ENCODE data around the gene SLC6A9.

Gene SLC6A9

GRCh38 chr1:44031252-44032169, at the start of gene SLC6A9:
Gene SLC6A9, minus strand, starts transcription at chr1:44031462. Its CDS starts 7,185 bp downstream, at chr1:44024277.
- DNase-seq: peak; percentile 16

- no peak for DNase-seq
Observed at GRCh38 chr1:44079566-44079965, 48.3 kb upstream of the SLC6A9 start.

DNA sequence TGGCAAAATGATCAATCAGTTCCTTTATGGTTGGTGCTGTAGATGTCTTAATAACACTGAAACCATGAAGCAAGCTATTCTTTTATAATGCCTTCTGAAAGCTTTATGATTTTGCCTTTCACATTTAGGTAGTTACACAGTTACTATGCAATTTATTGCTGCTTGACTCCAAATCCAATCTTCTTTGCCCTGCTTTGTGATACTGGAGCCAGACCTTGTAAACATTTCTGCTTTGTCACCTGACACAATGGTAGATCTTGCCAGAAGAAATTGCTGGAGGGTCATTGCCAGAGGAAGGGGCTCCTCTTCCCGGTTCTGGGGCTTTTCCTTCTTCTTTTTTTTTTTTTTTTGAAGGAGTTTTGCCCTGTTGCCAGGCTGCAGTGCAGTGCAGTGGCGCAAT, 46.8 kb upstream of the SLC6A9 start:
- DNase-seq: no peak

- DNase-seq: no peak
Observed at GRCh38 chr1:44077421-44077820, 46.2 kb upstream of the SLC6A9 start.

DNA sequence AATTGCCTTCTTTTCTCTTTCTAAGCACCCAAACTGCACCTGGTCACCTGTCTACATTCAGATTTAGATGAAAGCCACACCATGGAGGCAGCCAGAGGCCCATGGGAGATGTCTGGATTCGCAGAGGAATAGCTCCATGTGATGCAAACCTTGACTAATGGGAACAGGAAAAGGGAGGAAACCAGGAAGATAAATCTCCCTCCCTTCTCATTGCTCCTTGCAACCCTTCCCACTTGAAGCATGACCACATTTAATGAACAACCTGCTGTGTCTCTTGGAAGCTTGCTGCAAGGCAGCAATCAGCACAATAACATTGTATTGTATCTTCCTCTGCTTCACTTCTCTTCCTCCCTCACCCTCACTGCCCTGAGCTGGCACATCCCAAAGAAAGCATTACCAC, 44.8 kb upstream of the SLC6A9 start:
- DNase-seq: no peak

GRCh38 chr1:44074415-44074814, 43.2 kb upstream of the SLC6A9 start:
- DNase-seq: no peak

GRCh38 chr1:44073528-44073927, 42.3 kb upstream of the SLC6A9 start:
- DNase-seq: no peak

- DNase-seq: peak; percentile 50
Observed at GRCh38 chr1:44072821-44073220, 41.6 kb upstream of the SLC6A9 start.

DNA sequence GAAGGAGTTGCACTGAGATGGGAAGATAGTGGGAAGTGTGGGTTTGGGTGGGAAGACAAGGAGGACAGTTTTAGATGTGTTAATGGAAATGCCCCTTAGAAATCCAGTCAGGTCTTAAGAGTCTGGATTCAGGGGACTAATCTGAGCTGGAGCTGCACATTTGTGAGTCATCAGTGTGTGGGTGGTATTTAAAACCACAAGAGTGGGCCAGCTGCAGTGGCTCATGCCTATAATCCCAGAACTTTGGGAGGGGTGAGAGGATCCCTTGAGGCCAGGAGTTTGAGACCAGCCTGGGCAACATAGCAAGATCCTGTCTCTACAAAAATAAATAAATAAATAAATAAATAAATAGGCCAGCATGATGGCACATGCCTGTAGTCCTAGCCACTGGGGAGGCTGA, 40.9 kb upstream of the SLC6A9 start:
- peak; percentile 74 for DNase-seq

- DNase-seq: peak; percentile 34
Observed at GRCh38 chr1:44071461-44071860, 40.2 kb upstream of the SLC6A9 start.

GRCh38 chr1:44068442-44068921, 37.2 kb upstream of the SLC6A9 start:
- peak; percentile 70 for DNase-seq

- DNase-seq: peak; percentile 39
Observed at GRCh38 chr1:44067266-44068250, 36.3 kb upstream of the SLC6A9 start.

DNA sequence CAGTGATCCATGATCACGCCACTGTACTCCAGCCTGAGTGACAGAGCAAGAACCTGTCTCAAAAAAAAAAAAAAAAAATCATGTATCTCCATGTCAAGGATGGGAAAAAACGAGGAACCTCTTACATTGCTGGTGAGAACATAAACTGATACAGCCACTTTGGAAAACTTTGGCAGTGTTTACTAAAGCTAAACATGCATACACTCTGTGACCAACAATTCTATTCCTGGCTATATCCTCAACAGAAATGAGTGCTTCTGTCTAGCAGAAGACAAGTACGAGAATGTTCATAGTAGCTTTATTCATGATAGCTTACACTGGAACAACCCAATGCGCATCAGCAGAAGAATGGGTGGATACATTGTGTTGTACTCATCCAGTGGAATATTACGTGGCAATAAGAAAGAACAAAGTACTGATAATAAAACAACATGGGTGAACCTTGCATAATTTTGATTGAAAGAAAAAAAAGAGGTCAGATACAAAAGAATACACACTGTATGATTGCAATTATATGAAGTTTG, 31.5 kb upstream of the SLC6A9 start:
- no peak for DNase-seq

DNA sequence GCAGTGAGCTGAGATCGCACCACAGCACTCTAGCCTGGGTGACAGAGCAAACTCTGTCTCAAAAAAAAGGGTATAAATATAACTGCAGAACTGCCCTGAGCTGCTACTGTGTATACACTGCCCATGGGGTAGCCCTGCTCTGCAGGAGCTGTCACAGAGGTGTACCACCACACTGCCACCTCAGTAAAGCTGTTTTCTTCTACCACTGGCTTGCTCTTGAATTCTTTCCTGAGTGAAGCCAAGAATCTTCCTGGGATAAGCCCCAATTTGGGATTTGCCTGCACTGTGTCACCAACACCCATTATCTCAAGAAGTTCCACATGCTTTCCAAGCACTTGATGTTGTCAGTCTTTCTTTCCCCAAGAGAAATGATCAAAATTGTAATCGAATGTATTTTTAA, 30.6 kb upstream of the SLC6A9 start:
- no peak for DNase-seq

DNA sequence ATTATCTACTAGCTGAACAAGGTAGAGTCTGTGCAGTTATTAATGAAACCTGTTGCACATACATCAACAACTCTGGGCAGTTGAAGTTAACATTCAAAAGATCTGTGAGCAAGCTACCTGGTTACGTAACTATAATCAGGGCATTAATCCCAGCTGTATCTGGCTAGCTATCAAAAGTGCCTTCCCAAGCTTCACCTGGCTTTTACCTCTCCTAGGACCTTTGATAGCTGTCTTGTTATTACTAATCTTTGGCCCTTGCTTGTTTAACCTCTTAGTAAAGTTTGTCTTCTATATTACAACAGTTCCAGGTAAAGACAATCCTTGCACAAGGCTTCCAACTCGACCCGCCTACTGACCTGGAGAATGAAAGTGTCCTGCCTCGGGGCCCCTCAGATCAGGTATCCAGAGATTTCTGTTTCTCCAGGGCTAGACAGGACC, 29.6 kb upstream of the SLC6A9 start:
- DNase-seq: no peak

GRCh38 chr1:44059664-44060355, 28.5 kb upstream of the SLC6A9 start:
- DNase-seq: no peak

DNA sequence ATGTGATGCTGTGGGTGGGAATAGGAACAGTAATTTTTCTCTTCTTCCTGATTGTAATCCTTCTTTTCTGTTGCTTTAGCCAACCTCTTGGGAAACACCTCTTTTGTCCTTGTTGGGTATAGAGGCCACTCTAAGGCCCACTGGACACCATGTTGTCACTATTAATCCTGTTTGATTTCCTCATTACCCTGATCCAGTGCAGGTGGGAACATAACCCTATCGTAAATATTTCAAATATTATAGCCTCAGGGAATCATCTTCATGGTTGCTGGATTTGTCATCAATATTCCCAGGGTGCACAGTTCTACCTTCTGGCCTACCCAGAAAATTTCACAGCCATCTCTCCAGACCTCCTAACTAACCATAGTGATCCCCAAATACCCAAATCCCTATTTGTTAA, 27.9 kb upstream of the SLC6A9 start:
- no peak for DNase-seq

DNA sequence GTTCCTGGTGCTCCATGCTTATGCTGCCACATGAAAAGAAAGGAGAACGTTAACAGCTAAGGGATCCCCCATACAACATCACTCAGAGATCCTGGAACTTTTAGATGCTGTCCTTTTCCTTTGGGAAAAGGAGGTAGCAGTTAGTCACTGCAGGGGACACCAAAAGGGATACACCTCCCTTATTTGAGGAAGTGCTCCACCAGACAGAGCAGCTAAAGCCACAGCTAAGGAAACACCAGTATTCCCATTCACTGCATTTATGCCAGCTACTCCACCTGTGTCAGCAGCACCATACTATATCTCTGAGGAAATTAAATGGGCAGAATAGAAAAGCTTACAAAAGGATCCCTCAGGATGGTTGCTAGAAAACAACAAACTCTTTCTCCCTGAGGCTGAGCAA, 26.0 kb upstream of the SLC6A9 start:
- DNase-seq: no peak

GRCh38 chr1:44053394-44053793, 22.1 kb upstream of the SLC6A9 start:
- no peak for DNase-seq

- peak; percentile 33 for DNase-seq
Observed at GRCh38 chr1:44050261-44050660, 19.0 kb upstream of the SLC6A9 start.

DNA sequence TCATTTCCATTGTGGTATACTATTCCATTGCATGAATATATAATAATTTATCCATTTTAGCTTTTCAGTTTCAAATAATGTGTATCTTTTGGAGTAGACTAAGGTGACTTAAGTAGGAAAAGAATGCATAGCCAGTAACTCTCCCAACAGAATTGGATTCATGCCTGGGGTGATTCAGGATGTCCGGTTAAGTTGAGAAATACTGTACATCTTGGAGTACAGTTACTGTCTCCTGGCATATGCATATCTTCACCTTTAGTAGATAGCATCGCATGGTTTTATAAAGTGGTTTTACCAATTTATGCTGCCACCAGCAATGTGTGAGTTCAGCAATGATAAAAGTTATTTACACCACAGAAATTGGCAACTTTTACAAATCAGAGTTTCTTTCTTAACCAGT, 18.6 kb upstream of the SLC6A9 start:
- DNase-seq: no peak

GRCh38 chr1:44048532-44049215, 17.4 kb upstream of the SLC6A9 start:
- no peak for DNase-seq

All from suppressor macrophage treated with lipopolysaccharide for 4 hours (primary cell).